Hepatocyte (in vitro differentiated cells): ENCODE data around the gene PITX2. TPM values are rescaled to one million over a fixed set of nuclear protein-coding genes. Genes with fewer than 3 reads are reported as not detected.

ENCODE experiments used
- DNase-seq: peaks from one replicate; pipeline ENCODE4 v3.0.0-alpha.2; 2016; ENCODE audit warnings: low spot score
- H2AFZ ChIP-seq: fragments of 200-600 bp; sonication (generic); 2 replicates; pipeline ENCODE4 v1.6.0; 2016; ENCODE audit warnings: antibody characterized with exemption, mild to moderate bottlenecking
- H3K27ac ChIP-seq: fragments of 200-600 bp; sonication (generic); 2 replicates; pipeline ENCODE4 v1.5.1; 2016; ENCODE audit warnings: mild to moderate bottlenecking
- H3K27me3 ChIP-seq: fragments of 200-600 bp; sonication (generic); 2 replicates; pipeline ENCODE4 v1.6.1; 2016
- H3K36me3 ChIP-seq: fragments of 200-600 bp; sonication (generic); replicated peaks from 2 replicates; pipeline ENCODE4 v1.5.1; 2016; ENCODE audit warnings: low read depth; ENCODE audit not compliant: insufficient read depth
- H3K4me1 ChIP-seq: fragments of 200-600 bp; sonication (generic); 2 replicates; pipeline ENCODE4 v1.5.1; 2016; ENCODE audit warnings: mild to moderate bottlenecking, moderate library complexity; ENCODE audit not compliant: insufficient read depth
- H3K4me2 ChIP-seq: fragments of 200-600 bp; sonication (generic); 2 replicates; pipeline ENCODE4 v1.6.0; 2016
- H3K4me3 ChIP-seq: fragments of 200-600 bp; sonication (generic); 2 replicates; pipeline ENCODE4 v1.5.1; 2016; ENCODE audit warnings: mild to moderate bottlenecking
- H3K79me2 ChIP-seq: fragments of 200-600 bp; sonication (generic); 2 replicates; pipeline ENCODE4 v1.6.0; 2017; ENCODE audit warnings: mild to moderate bottlenecking
- H3K9me2 ChIP-seq: fragments of 200-600 bp; sonication (generic); replicated peaks from 2 replicates; pipeline ENCODE4 v1.6.0; 2017; ENCODE audit warnings: mild to moderate bottlenecking; ENCODE audit not compliant: insufficient read depth
- H3K9me3 ChIP-seq: fragments of 200-600 bp; sonication (generic); 2 replicates; pipeline ENCODE4 v1.5.1; 2016; ENCODE audit warnings: low read depth, mild to moderate bottlenecking
- H4K20me1 ChIP-seq: fragments of 200-600 bp; sonication (generic); 2 replicates; pipeline ENCODE4 v1.6.0; 2016; ENCODE audit warnings: mild to moderate bottlenecking; ENCODE audit not compliant: insufficient read depth, poor library complexity, severe bottlenecking
- CTCF ChIP-seq: fragments of 200-600 bp; sonication (generic); IDR thresholded peaks from 2 replicates; pipeline ENCODE4 v1.5.1; 2016; ENCODE audit warnings: antibody characterized with exemption, mild to moderate bottlenecking; ENCODE audit not compliant: poor library complexity
- EZH2 ChIP-seq: fragments of 200-600 bp; sonication (generic); IDR thresholded peaks from 2 replicates; pipeline ENCODE4 v1.6.1; 2016; ENCODE audit warnings: antibody characterized with exemption, mild to moderate bottlenecking, borderline replicate concordance
- EZH2phosphoT487 ChIP-seq: fragments of 200-600 bp; sonication (generic); IDR thresholded peaks from one replicate; pipeline ENCODE4 v1.6.1; 2018; ENCODE audit warnings: antibody characterized with exemption, mild to moderate bottlenecking, low read depth, moderate library complexity; ENCODE audit not compliant: unreplicated experiment, severe bottlenecking
- WGBS: methylation state at CpG from one replicate; pipeline ENCODE4 v1.1.6; 2016; ENCODE audit warnings: low lambda C conversion rate; ENCODE audit errors: missing lambda C conversion rate; 5-methylcytosine and 5-hydroxymethylcytosine counted together
- polyA plus RNA-seq: library from polyadenylated mRNA; unstranded; fragments of >200 nt; fragmentation: Nextera tagmentation; extraction: Ambion mirVana; gene quantifications from 2 replicates; pipeline ENCODE4 v1.2.1, GENCODE V29; 2016
- total RNA-seq: library from RNA; depleted of rRNA; stranded (reverse); fragments of >200 nt; gene quantifications from 2 replicates; pipeline ENCODE4 v1.2.3, GENCODE V29; 2014

Gene PITX2
- total and polyA plus RNA-seq, 2 experiments from 2014 or later: 80.5 to 147 TPM

- DNase-seq: no peak
- Histone ChIP-seq H3K27ac (no peak overlapping the region), H3K4me1 (no peaks in the 10 kb centered on the region), H3K9me2 (no peaks in the 10 kb centered on the region), H3K27me3 (peaks cover 42% of the 10 kb centered on the region), H3K4me3 (no peak overlapping the region), H3K36me3 (no peaks in the 10 kb centered on the region), H4K20me1 (no peaks in the 10 kb centered on the region), H3K4me2 (peak overlapping the region; percentile 91), H2AFZ (no peak overlapping the region), H3K9me3 (no peaks in the 10 kb centered on the region), H3K79me2 (peaks cover 14% of the 10 kb centered on the region)
- WGBS: 81% methylated on average over 1 of the region's 1 CpG
- TF ChIP-seq EZH2: no peak
These were observed 20.2 kb upstream of the PITX2 start for GRCh38 chr4:110643096-110643495.

- Histone ChIP-seq H3K4me2 (peak overlapping the region; percentile 91), H4K20me1 (no peaks in the 10 kb centered on the region), H3K27me3 (peaks cover 50% of the 10 kb centered on the region)
These were observed 18.3 kb upstream of the PITX2 start for GRCh38 chr4:110641218-110641617.

GRCh38 chr4:110640576-110640975 is 17.7 kb upstream of the PITX2 start:
- WGBS: 20% methylated on average over 9 of the region's 9 CpGs
- H3K27me3 ChIP-seq: peaks cover 54% of the 10 kb centered on the region
- no peak overlapping the region for H3K4me3 ChIP-seq
- peak overlapping the region; percentile 91 for H3K27ac ChIP-seq
- H3K36me3 ChIP-seq: no peaks in the 10 kb centered on the region
- no peaks in the 10 kb centered on the region for H3K9me3 ChIP-seq
- H3K79me2 ChIP-seq: peaks cover 32% of the 10 kb centered on the region
- no peak for DNase-seq
- H3K4me2 ChIP-seq: peak overlapping the region; percentile 91
- no peaks in the 10 kb centered on the region for H3K9me2 ChIP-seq
- H4K20me1 ChIP-seq: no peaks in the 10 kb centered on the region
- TF ChIP-seq CTCF: no peak
- no peak for TF ChIP-seq EZH2
- TF ChIP-seq EZH2phosphoT487: no peak
- H2AFZ ChIP-seq: no peak overlapping the region
- H3K4me1 ChIP-seq: no peaks in the 10 kb centered on the region

More at GRCh38 chr4:110641218-110641617, 18.3 kb upstream of the PITX2 start:
- peak overlapping the region; percentile 91 for H3K27ac ChIP-seq
- H3K36me3 ChIP-seq: no peaks in the 10 kb centered on the region
- H3K9me2 ChIP-seq: no peaks in the 10 kb centered on the region
- WGBS: 12% methylated on average over 18 of the region's 18 CpGs
- H3K9me3 ChIP-seq: no peaks in the 10 kb centered on the region
- TF ChIP-seq CTCF (no peak), EZH2 (no peak), EZH2phosphoT487 (no peak)
- peaks cover 26% of the 10 kb centered on the region for H3K79me2 ChIP-seq
- DNase-seq: no peak
- H3K4me1 ChIP-seq: no peaks in the 10 kb centered on the region
- H2AFZ ChIP-seq: peak overlapping the region; percentile 23
- peak overlapping the region; percentile 32 for H3K4me3 ChIP-seq

- TF ChIP-seq EZH2: peak; percentile 69
- TF ChIP-seq CTCF: no peak
- peak; percentile 82 for TF ChIP-seq EZH2phosphoT487
- WGBS: 18% methylated on average over 34 of the region's 34 CpGs
- H2AFZ ChIP-seq: peak overlapping the region; percentile 54
- no peak for DNase-seq
- peaks cover 44% of the 10 kb centered on the region for H3K79me2 ChIP-seq
- no peaks in the 10 kb centered on the region for H4K20me1 ChIP-seq
- no peaks in the 10 kb centered on the region for H3K9me2 ChIP-seq
- H3K4me1 ChIP-seq: no peaks in the 10 kb centered on the region
- H3K27me3 ChIP-seq: peaks cover 65% of the 10 kb centered on the region
- no peaks in the 10 kb centered on the region for H3K36me3 ChIP-seq
- H3K9me3 ChIP-seq: no peaks in the 10 kb centered on the region
- H3K4me3 ChIP-seq: peak overlapping the region; percentile 10
- H3K27ac ChIP-seq: peak overlapping the region; percentile 91
- H3K4me2 ChIP-seq: peak overlapping the region; percentile 91
These were observed 16.6 kb upstream of the PITX2 start for GRCh38 chr4:110639207-110640090.
